Renal cortex interstitium (tissue), 3 donors: ENCODE results near the gene APOA5. TPM values are rescaled to one million over a fixed set of nuclear protein-coding genes. Genes with fewer than 3 reads are reported as not detected.

ENCODE experiments used
- polyA plus RNA-seq, 3 donors: library from polyadenylated mRNA; unstranded; fragments of 120-200 nt; gene quantifications; one replicate each; pipeline ENCODE4 v1.2.1, GENCODE V29; 2013; ENCODE audit not compliant: insufficient read length in 3 of 3

APOA5 gene
- polyA plus RNA-seq, 3 donors, result not detected

Other genes starting within 250 kb of the APOA5 start
- gene BUD13, start 18.9 kb downstream of the APOA5 start, polyA plus RNA-seq, result 10 to 100 TPM; 33.8 to 38.6 (median 37.2) TPM
- gene ZPR1, start 3.9 kb downstream of the APOA5 start, polyA plus RNA-seq, result 10 to 100 TPM; 54.0 to 57.0 (median 56.8) TPM
- gene APOA4, start 31.4 kb upstream of the APOA5 start, polyA plus RNA-seq, result 1 to 10 TPM in 1 of 3 donors, not detected in 2; 1.5 TPM
- gene APOC3, start 38.0 kb upstream of the APOA5 start, polyA plus RNA-seq, result 10 to 100 TPM in 1 of 3 donors, 1 to 10 TPM in 2; 5.2 to 15.8 (median 5.4) TPM
- 100 to 1,000 TPM in 1 of 3 donors, 10 to 100 TPM in 2; 91.2 to 150 (median 94.7) TPM for gene APOA1, start 45.7 kb upstream of the APOA5 start, polyA plus RNA-seq